Measurements from ENCODE around the gene IL31.

- TF ChIP-seq CTCF (IDR thresholded peaks at IDR 0.05) (no peak), POLR2A (IDR thresholded peaks at IDR 0.05) (no peak), POLR2AphosphoS5 (IDR thresholded peaks at IDR 0.05; ENCODE audit: insufficient read depth in 1 of 2, low read depth in 1 of 2) (no peak)
Measured at GRCh38 chr12:122202017-122202416, 28.0 kb upstream of the IL31 start.
